ENCODE data around the gene TMPRSS6. TPM values are rescaled to one million over a fixed set of nuclear protein-coding genes. Genes with fewer than 3 reads are reported as not detected.

TMPRSS6 gene
- total RNA-seq, 1 donor from 2014 or later: not detected

GRCh38 chr22:37015587-37015878 lies 94.0 kb downstream of the TMPRSS6 start:
- Histone ChIP-seq H3K4me1 (peaks cover 48% of the 10 kb centered on the region), H3K27me3 (no peaks in the 10 kb centered on the region), H3K4me3 (no peak overlapping the region), H3K9me3 (no peaks in the 10 kb centered on the region), H3K36me3 (peaks cover 0 to 9% of the 10 kb centered on the region in 2 donors), H3K27ac (no peak overlapping the region)
- intact Hi-C loops (cut with DNase I): no loop called here
- TF ChIP-seq POLR2A (IDR thresholded peaks at IDR 0.05) (no peak), POLR2AphosphoS5 (IDR thresholded peaks at IDR 0.05; ENCODE audit: insufficient read depth in 1 of 2, low read depth in 1 of 2) (no peak)
- TF ChIP-seq, protein P1, sequence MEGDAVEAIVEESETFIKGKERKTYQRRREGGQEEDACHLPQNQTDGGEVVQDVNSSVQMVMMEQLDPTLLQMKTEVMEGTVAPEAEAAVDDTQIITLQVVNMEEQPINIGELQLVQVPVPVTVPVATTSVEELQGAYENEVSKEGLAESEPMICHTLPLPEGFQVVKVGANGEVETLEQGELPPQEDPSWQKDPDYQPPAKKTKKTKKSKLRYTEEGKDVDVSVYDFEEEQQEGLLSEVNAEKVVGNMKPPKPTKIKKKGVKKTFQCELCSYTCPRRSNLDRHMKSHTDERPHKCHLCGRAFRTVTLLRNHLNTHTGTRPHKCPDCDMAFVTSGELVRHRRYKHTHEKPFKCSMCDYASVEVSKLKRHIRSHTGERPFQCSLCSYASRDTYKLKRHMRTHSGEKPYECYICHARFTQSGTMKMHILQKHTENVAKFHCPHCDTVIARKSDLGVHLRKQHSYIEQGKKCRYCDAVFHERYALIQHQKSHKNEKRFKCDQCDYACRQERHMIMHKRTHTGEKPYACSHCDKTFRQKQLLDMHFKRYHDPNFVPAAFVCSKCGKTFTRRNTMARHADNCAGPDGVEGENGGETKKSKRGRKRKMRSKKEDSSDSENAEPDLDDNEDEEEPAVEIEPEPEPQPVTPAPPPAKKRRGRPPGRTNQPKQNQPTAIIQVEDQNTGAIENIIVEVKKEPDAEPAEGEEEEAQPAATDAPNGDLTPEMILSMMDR (IDR thresholded peaks at IDR 0.05): no peak
- DNase-seq (ENCODE audit: extremely low spot score in 2 of 2): no peak

Other genes starting within 250 kb of the TMPRSS6 start
- gene NCF4, start 248.7 kb downstream of the TMPRSS6 start, total RNA-seq: 37.6 TPM
- gene CSF2RB, start 196.1 kb downstream of the TMPRSS6 start, total RNA-seq: 4.2 TPM
- gene TST, start 90.3 kb downstream of the TMPRSS6 start, total RNA-seq: 50.8 TPM
- gene MPST, start 90.0 kb downstream of the TMPRSS6 start, total RNA-seq: 126 TPM
- 27.5 TPM for gene KCTD17, start 58.0 kb downstream of the TMPRSS6 start, total RNA-seq
- 3.7 TPM for gene IL2RB, start 40.2 kb upstream of the TMPRSS6 start, total RNA-seq
- gene C1QTNF6, start 78.5 kb upstream of the TMPRSS6 start, total RNA-seq: 4.9 TPM
- gene SSTR3, start 102.8 kb upstream of the TMPRSS6 start, total RNA-seq: not detected
- gene RAC2, start 134.6 kb upstream of the TMPRSS6 start, total RNA-seq: 15.7 TPM
- gene CYTH4, start 172.8 kb upstream of the TMPRSS6 start, total RNA-seq: 16.2 TPM